OCI-LY1 (cell line): ENCODE measurements around the gene ARHGAP9.

Source experiments
- EZH2 ChIP-seq: fragments of 200-600 bp; sonication (generic), shearing (Covaris generic); IDR thresholded peaks from 2 replicates; pipeline ENCODE4 v1.8.0; 2017; ENCODE audit warnings: borderline replicate concordance, mixed run types, mild to moderate bottlenecking, antibody characterized with exemption, low read length, moderate library complexity, mixed read lengths
- TF ChIP-seq, protein P1 (sequence below): fragments of 200-600 bp; sonication (generic), shearing (Covaris generic); IDR thresholded peaks from 2 replicates; pipeline ENCODE4 v1.5.1; 2017; ENCODE audit warnings: mild to moderate bottlenecking, antibody characterized with exemption, low read length, moderate library complexity, mixed read lengths

DNA sequence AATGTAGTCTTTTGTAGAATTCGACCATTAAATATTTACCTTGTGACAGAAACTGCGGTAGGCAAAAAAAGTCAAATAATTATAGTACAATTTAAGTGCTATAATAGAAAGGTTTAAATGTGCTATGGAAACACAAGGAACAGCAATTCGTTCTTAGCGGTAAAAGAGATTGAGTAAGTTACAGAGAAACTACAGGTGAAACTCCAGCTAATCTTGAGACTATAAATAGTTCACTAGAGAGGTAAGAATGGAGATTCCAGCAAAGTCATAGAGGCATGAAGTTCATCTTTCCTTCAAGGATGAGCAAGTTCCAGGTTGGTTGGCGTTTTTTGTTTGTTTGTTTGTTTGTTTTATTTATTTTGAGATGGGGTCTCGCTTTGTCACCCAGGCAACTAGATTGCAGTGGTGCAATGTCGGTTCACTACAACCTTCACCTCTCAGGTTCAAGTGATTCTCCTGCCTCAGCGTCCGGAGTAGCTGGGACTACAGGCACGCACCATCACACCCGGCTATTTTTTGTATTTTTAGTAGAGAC, 47.9 kb downstream of the ARHGAP9 start:
- TF ChIP-seq, protein P1, sequence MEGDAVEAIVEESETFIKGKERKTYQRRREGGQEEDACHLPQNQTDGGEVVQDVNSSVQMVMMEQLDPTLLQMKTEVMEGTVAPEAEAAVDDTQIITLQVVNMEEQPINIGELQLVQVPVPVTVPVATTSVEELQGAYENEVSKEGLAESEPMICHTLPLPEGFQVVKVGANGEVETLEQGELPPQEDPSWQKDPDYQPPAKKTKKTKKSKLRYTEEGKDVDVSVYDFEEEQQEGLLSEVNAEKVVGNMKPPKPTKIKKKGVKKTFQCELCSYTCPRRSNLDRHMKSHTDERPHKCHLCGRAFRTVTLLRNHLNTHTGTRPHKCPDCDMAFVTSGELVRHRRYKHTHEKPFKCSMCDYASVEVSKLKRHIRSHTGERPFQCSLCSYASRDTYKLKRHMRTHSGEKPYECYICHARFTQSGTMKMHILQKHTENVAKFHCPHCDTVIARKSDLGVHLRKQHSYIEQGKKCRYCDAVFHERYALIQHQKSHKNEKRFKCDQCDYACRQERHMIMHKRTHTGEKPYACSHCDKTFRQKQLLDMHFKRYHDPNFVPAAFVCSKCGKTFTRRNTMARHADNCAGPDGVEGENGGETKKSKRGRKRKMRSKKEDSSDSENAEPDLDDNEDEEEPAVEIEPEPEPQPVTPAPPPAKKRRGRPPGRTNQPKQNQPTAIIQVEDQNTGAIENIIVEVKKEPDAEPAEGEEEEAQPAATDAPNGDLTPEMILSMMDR = no peak
- TF ChIP-seq EZH2 = no peak
